Natural killer cell treated with Interleukin-12 subunit alpha and Interleukin-12 subunit beta and Interleukin-15 and Interleukin-18, amount 100 ng/mL, for 72 hours (primary cell): Measurements from ENCODE around the gene OMA1. TPM values are rescaled to one million over a fixed set of nuclear protein-coding genes. Genes with fewer than 3 reads are reported as not detected.

Experiments used
- ATAC-seq, 2 donors: fragments of 150-1000 bp; cut with Tn5 transposase in 1 of 2; sonication (Bioruptor Pico), chemical (Tn5 transposase) in 1 of 2; 2 replicates each; pipeline ENCODE4 v1.10.0; 2021
- DNase-seq: peaks from one replicate; pipeline ENCODE4 v3.0.0; 2022; ENCODE audit warnings: low spot score
- H3K27ac Mint-ChIP-seq, 2 donors: 1 replicate in 1 of 2; 2 replicates in 1 of 2; pipeline ENCODE4 v1.8.0; 2022; ENCODE audit warnings: mixed read lengths in 2 of 2, mild to moderate bottlenecking in 1 of 2, moderate library complexity in 1 of 2
- H3K27me3 Mint-ChIP-seq, 2 donors: 1 replicate in 1 of 2; 2 replicates in 1 of 2; pipeline ENCODE4 v1.8.0; 2022; ENCODE audit warnings: mixed read lengths in 2 of 2
- H3K36me3 Mint-ChIP-seq: one replicate; pipeline ENCODE4 v1.8.0; 2022; ENCODE audit warnings: mixed read lengths
- H3K4me1 Mint-ChIP-seq, 2 donors: 1 replicate in 1 of 2; 2 replicates in 1 of 2; pipeline ENCODE4 v1.8.0; 2022; ENCODE audit warnings: low read depth in 2 of 2, mixed read lengths in 2 of 2, mild to moderate bottlenecking in 1 of 2
- H3K4me3 Mint-ChIP-seq: one replicate; pipeline ENCODE4 v1.8.0; 2022; ENCODE audit warnings: mixed read lengths
- H3K9me3 Mint-ChIP-seq: 2 replicates; pipeline ENCODE4 v1.8.0; 2022; ENCODE audit warnings: mixed read lengths
- total RNA-seq, 2 donors: library from RNA; stranded (reverse); gene quantifications; one replicate each; pipeline ENCODE4 v1.2.3, GENCODE V29; 2022

Gene OMA1
- total RNA-seq, 2 donors from 2014 or later, result 8.7 to 25.9 TPM

GRCh38 chr1:58454807-58455206, 91.7 kb downstream of the OMA1 start:
- Mint-ChIP-seq H3K4me3 (no peak overlapping the region), H3K36me3 (no peaks in the 10 kb centered on the region), H3K27ac (peak overlapping the region in 1 of 2 donors; percentile 76), H3K9me3 (no peaks in the 10 kb centered on the region), H3K4me1 (no peaks in the 10 kb centered on the region), H3K27me3 (no peaks in the 10 kb centered on the region)
- DNase-seq (no peak), ATAC-seq (no peak)

GRCh38 chr1:58454385-58454784, 92.1 kb downstream of the OMA1 start:
- DNase-seq (no peak), ATAC-seq (peak in 1 of 2 donors; percentile 6)
- Mint-ChIP-seq H3K4me1 (no peaks in the 10 kb centered on the region), H3K27me3 (no peaks in the 10 kb centered on the region), H3K27ac (peak overlapping the region in 1 of 2 donors; percentile 76), H3K4me3 (no peak overlapping the region), H3K36me3 (no peaks in the 10 kb centered on the region), H3K9me3 (no peaks in the 10 kb centered on the region)

GRCh38 chr1:58451560-58452191, 94.8 kb downstream of the OMA1 start:
- peaks cover 0 to 5% of the 10 kb centered on the region in 2 donors for H3K27me3 Mint-ChIP-seq
- H3K27ac Mint-ChIP-seq, result no peak overlapping the region
- no peaks in the 10 kb centered on the region for H3K9me3 Mint-ChIP-seq
- no peak overlapping the region for H3K4me3 Mint-ChIP-seq
- ATAC-seq (no peak), DNase-seq (no peak)
- H3K4me1 Mint-ChIP-seq, result no peaks in the 10 kb centered on the region
- no peaks in the 10 kb centered on the region for H3K36me3 Mint-ChIP-seq

DNA sequence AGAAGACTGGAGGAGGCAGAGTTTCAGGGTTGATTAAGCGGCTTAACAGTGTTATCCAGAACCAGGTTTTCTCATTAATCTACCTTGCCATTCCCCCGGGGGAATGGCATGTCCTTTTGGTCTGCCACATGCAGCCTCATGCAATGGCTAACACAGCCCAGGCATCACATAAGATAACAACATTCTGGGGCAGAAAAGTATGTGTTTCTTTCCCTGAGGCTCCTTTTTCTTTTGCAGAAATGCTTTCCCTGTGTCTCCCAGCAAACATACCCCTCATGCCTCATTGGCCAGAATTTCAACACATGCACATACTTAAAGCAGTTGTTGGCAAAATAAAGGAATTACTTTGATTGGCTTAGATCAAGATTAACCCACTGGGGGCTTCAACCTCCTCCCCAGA, 98.6 kb downstream of the OMA1 start:
- Mint-ChIP-seq H3K27me3 (peaks cover 0 to 5% of the 10 kb centered on the region in 2 donors), H3K4me1 (no peaks in the 10 kb centered on the region), H3K36me3 (no peaks in the 10 kb centered on the region), H3K9me3 (no peaks in the 10 kb centered on the region), H3K4me3 (no peak overlapping the region), H3K27ac (no peak overlapping the region)
- no peak for DNase-seq
- ATAC-seq, result no peak

DNA sequence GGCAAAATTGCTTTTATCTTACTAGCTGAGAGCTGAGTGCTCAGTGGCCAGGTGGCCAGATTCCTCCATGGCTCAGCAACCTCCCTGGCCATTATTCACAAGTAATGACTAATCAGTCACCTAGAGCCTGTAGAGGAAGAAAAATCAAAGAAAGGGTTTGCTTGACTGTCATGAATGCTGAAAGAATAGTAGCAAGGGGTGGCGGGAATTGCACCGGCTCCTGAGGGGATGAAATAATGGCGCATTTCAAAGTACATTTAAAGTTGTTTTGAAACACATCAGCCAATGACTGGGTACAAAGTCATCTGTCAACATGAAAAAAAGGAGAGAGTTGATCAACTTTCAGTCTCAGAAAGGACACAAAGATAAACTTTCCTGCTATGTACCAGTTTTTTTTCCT, 99.5 kb downstream of the OMA1 start:
- H3K4me3 Mint-ChIP-seq, result no peak overlapping the region
- H3K9me3 Mint-ChIP-seq, result no peaks in the 10 kb centered on the region
- no peaks in the 10 kb centered on the region for H3K4me1 Mint-ChIP-seq
- H3K27me3 Mint-ChIP-seq, result peaks cover 0 to 5% of the 10 kb centered on the region in 2 donors
- no peak overlapping the region for H3K27ac Mint-ChIP-seq
- DNase-seq (no peak), ATAC-seq (no peak)
- no peaks in the 10 kb centered on the region for H3K36me3 Mint-ChIP-seq

- ATAC-seq, result no peak
- Mint-ChIP-seq H3K9me3 (no peaks in the 10 kb centered on the region), H3K36me3 (no peaks in the 10 kb centered on the region), H3K4me3 (no peak overlapping the region), H3K4me1 (no peaks in the 10 kb centered on the region), H3K27me3 (peaks cover 0 to 5% of the 10 kb centered on the region in 2 donors), H3K27ac (no peak overlapping the region)
- no peak for DNase-seq
These were observed 100.2 kb downstream of the OMA1 start for GRCh38 chr1:58446368-58446767.

- no peak overlapping the region for H3K4me3 Mint-ChIP-seq
- H3K27ac Mint-ChIP-seq, result no peak overlapping the region
- no peak for ATAC-seq
- no peak for DNase-seq
- no peaks in the 10 kb centered on the region for H3K36me3 Mint-ChIP-seq
- H3K27me3 Mint-ChIP-seq, result peaks cover 0 to 5% of the 10 kb centered on the region in 2 donors
- H3K9me3 Mint-ChIP-seq, result no peaks in the 10 kb centered on the region
- no peaks in the 10 kb centered on the region for H3K4me1 Mint-ChIP-seq
These were observed 102.3 kb downstream of the OMA1 start for GRCh38 chr1:58443986-58444868.

DNA sequence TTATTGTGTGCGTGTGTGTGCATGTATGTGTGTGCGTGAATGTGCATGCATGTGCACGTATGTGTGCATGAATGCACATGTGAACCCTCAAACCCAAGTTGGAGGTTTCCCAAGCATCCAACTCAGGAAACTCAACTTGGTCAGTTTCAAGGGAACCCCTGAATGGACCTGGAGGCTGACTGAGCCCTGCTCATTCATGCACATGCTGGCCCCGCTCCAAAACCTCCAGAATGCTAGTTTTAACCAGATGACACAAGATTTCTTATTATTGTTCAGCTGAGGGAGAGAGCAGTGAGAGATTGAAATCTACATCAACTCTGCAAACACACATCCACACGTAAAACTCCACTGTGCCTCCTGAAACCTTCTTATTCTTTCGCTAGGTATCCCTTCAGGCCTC, 104.4 kb downstream of the OMA1 start:
- Mint-ChIP-seq H3K4me1 (no peaks in the 10 kb centered on the region), H3K27ac (no peak overlapping the region), H3K27me3 (no peaks in the 10 kb centered on the region), H3K9me3 (no peaks in the 10 kb centered on the region), H3K36me3 (no peaks in the 10 kb centered on the region), H3K4me3 (no peak overlapping the region)
- ATAC-seq (no peak), DNase-seq (no peak)

DNA sequence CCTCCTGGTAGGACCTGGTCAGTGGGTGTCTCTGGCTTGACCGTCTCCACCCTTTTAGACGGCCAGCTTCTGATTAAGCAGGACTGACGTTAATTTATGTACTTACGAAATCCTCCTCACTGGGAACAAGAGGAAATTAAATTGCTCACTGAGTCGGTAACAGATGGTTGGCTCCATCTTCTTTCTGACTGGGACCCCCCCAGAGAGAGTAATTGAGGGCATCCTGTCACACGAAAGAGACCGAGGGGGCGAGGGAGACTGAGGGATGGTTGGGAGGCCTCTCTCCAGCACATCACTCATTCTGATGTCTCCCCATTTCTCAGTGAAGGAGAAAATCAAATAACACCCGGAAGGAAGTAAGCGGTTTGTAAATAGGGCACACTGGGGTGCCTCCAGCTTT, 104.8 kb downstream of the OMA1 start:
- H3K36me3 Mint-ChIP-seq, result no peaks in the 10 kb centered on the region
- no peak for ATAC-seq
- H3K4me1 Mint-ChIP-seq, result no peaks in the 10 kb centered on the region
- H3K9me3 Mint-ChIP-seq, result no peaks in the 10 kb centered on the region
- H3K27me3 Mint-ChIP-seq, result no peaks in the 10 kb centered on the region
- no peak overlapping the region for H3K4me3 Mint-ChIP-seq
- DNase-seq, result no peak
- no peak overlapping the region for H3K27ac Mint-ChIP-seq

DNA sequence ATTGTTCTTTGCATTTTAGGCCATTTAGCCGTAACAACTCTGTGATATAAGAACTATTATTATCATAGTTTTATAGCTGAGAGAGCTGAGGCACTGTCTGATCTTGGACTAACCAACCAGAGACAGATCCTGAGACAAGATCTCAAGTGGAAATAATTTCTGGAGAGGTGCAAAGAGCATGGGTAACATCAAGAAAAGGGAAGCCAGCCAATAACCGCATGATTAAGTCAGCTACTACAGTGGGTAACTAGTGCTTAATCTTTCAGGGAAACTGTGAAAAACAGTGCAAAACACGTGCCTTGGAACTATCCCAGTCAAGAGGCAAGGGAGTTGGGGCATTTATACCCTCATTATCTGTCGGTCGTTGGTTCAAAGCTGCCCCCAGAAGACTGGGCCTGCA, 105.8 kb downstream of the OMA1 start:
- Mint-ChIP-seq H3K27me3 (no peaks in the 10 kb centered on the region), H3K9me3 (no peaks in the 10 kb centered on the region), H3K36me3 (no peaks in the 10 kb centered on the region), H3K4me1 (no peaks in the 10 kb centered on the region), H3K4me3 (no peak overlapping the region), H3K27ac (no peak overlapping the region)
- no peak for ATAC-seq
- DNase-seq, result no peak

GRCh38 chr1:58439946-58440345, 106.6 kb downstream of the OMA1 start:
- DNase-seq, result no peak
- H3K27ac Mint-ChIP-seq, result no peak overlapping the region
- no peak for ATAC-seq
- H3K9me3 Mint-ChIP-seq, result no peaks in the 10 kb centered on the region
- no peak overlapping the region for H3K4me3 Mint-ChIP-seq
- H3K4me1 Mint-ChIP-seq, result no peaks in the 10 kb centered on the region
- no peaks in the 10 kb centered on the region for H3K27me3 Mint-ChIP-seq
- H3K36me3 Mint-ChIP-seq, result no peaks in the 10 kb centered on the region

DNA sequence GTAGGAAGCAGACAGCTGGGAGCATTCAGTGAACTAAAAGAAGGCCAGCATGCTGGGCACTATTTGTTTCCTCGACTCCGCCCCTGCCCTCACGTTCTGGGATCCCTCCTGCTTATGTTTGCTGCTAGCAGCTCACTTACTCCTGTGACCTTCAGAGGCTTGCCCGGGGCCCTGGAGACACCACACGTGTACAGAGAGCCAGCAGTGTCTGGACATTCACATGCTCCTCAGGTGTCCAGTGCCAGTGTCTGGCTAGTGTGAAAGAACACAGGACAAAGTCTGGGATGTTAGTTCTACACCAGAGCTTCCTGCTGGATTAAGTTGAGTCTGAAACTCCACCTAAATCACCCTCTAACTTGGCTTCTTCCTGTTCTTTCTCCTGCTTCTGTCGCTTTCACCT, 108.1 kb downstream of the OMA1 start:
- Mint-ChIP-seq H3K9me3 (no peaks in the 10 kb centered on the region), H3K36me3 (no peaks in the 10 kb centered on the region), H3K4me3 (no peak overlapping the region), H3K4me1 (no peaks in the 10 kb centered on the region), H3K27me3 (no peaks in the 10 kb centered on the region), H3K27ac (no peak overlapping the region)
- DNase-seq, result no peak
- ATAC-seq, result no peak

DNA sequence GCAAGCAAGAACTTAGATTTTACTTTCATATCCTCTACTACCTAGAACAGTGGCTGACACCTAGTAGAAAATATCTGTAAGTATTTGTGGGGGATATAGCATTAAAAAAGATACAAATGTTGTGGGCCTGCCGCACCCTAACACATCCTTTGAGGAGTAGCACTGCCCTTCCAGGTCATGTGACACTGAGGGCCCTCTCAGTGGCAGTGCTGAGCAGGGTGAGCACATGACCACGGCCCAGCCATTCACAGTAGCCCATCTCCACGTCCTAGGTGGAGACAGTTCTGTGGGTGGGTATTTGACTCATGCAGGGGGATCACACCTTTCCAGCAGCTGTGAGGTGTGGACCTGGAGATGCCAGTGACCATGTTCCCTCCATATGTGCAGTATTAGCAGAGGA, 108.9 kb downstream of the OMA1 start:
- H3K4me1 Mint-ChIP-seq, result no peaks in the 10 kb centered on the region
- H3K27ac Mint-ChIP-seq, result no peak overlapping the region
- no peaks in the 10 kb centered on the region for H3K9me3 Mint-ChIP-seq
- H3K36me3 Mint-ChIP-seq, result no peaks in the 10 kb centered on the region
- ATAC-seq (no peak), DNase-seq (no peak)
- H3K4me3 Mint-ChIP-seq, result no peak overlapping the region
- no peaks in the 10 kb centered on the region for H3K27me3 Mint-ChIP-seq

GRCh38 chr1:58436615-58437297, 109.8 kb downstream of the OMA1 start:
- DNase-seq (no peak), ATAC-seq (no peak)
- Mint-ChIP-seq H3K36me3 (no peaks in the 10 kb centered on the region), H3K27me3 (no peaks in the 10 kb centered on the region), H3K9me3 (no peaks in the 10 kb centered on the region), H3K4me3 (no peak overlapping the region), H3K4me1 (no peaks in the 10 kb centered on the region), H3K27ac (no peak overlapping the region)
